Thyroid gland (tissue), 4 donors: ENCODE measurements around the gene PLEKHO2.

Experiments
- POLR2A ChIP-seq, 2 donors: fragments of 450-650 bp; IDR thresholded peaks; one replicate each; pipeline ENCODE4 v1.6.1; 2017; ENCODE audit warnings: antibody characterized with exemption in 2 of 2, mild to moderate bottlenecking in 2 of 2, moderate library complexity in 1 of 2
- TF ChIP-seq, protein P1 (sequence below), 6 experiments: fragments of 200-600 bp in 3 of 6; fragments of 450-650 bp in 3 of 6; sonication (generic) in 3 of 6; IDR thresholded peaks; one replicate each; pipeline ENCODE4 v1.5.1; 2016 to 2019; ENCODE audit warnings: antibody characterized with exemption in 6 of 6, mild to moderate bottlenecking in 2 of 6, inconsistent platforms in 1 of 6, moderate library complexity in 1 of 6

GRCh38 chr15:64861960-64862359 lies 20.2 kb downstream of the PLEKHO2 start:
- TF ChIP-seq, protein P1, sequence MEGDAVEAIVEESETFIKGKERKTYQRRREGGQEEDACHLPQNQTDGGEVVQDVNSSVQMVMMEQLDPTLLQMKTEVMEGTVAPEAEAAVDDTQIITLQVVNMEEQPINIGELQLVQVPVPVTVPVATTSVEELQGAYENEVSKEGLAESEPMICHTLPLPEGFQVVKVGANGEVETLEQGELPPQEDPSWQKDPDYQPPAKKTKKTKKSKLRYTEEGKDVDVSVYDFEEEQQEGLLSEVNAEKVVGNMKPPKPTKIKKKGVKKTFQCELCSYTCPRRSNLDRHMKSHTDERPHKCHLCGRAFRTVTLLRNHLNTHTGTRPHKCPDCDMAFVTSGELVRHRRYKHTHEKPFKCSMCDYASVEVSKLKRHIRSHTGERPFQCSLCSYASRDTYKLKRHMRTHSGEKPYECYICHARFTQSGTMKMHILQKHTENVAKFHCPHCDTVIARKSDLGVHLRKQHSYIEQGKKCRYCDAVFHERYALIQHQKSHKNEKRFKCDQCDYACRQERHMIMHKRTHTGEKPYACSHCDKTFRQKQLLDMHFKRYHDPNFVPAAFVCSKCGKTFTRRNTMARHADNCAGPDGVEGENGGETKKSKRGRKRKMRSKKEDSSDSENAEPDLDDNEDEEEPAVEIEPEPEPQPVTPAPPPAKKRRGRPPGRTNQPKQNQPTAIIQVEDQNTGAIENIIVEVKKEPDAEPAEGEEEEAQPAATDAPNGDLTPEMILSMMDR (IDR thresholded peaks at IDR 0.05): no peak
- no peak for TF ChIP-seq POLR2A (IDR thresholded peaks at IDR 0.05)
